Ectodermal cell (in vitro differentiated cells): ENCODE results near the gene SHPK.

Experiments
- H3K27ac ChIP-seq: 2 replicates; pipeline ENCODE4 v1.7.0; 2013; ENCODE audit warnings: mild to moderate bottlenecking, low read depth, low read length; ENCODE audit not compliant: insufficient read depth, poor library complexity, severe bottlenecking
- H3K27me3 ChIP-seq: 2 replicates; pipeline ENCODE4 v1.7.0; 2013; ENCODE audit warnings: mild to moderate bottlenecking, low read length; ENCODE audit not compliant: insufficient read depth, control insufficient read depth, poor library complexity, severe bottlenecking
- H3K36me3 ChIP-seq: one replicate; pipeline ENCODE4 v1.7.0; 2013; ENCODE audit warnings: low read length; ENCODE audit not compliant: control insufficient read depth, insufficient read depth
- H3K4me1 ChIP-seq: one replicate; pipeline ENCODE4 v1.7.0; 2013; ENCODE audit warnings: low read length; ENCODE audit not compliant: control insufficient read depth, insufficient read depth
- H3K4me3 ChIP-seq: 2 replicates; pipeline ENCODE4 v1.7.0; 2013; ENCODE audit warnings: low read depth, low read length, control low read depth; ENCODE audit not compliant: insufficient read depth
- H3K9me3 ChIP-seq: 2 replicates; pipeline ENCODE4 v1.7.0; 2013; ENCODE audit warnings: mild to moderate bottlenecking, low read length, moderate library complexity; ENCODE audit not compliant: control insufficient read depth
- WGBS, 2 experiments: methylation state at CpG; one replicate each; pipeline ENCODE4 v1.1.7; 2013; ENCODE audit warnings: missing lambda C conversion rate in 2 of 2; 5-methylcytosine and 5-hydroxymethylcytosine counted together

The SHPK gene

DNA sequence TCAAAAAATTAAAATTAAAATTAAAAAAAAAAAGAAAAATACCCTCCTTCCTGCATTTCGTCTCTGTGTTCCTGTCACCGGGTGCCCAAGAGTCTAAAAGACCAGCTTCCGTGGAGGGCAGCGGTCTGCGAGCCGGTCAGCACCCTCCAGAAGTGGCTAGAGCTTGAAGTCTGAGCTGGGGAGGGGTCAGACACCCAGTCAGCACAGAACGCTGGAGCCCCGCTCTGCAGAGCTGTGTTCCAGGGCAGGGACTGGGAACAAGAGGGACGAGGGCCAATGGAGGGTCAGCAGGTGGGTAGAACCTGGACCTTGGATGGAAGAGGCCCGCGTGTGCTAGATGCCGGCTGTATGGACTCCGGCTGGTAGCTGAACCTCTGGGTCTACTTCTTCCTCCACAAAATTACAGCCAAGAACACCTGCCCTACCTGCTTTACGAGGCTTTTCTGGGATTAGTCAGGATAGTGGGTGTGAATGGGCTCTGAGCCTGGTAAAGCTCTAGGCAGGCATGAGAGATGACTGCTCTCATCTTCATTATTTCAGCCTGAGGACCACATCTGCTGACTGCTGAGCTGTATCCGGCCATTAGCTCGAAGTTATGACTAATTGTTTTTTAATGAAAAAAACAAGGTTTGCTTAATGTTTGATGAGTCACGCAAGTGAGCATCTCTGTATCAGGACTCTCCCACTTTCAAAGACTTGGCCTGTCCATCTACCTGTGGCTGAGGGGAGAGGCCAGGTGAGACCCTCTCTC, 32.8 kb downstream of the SHPK start:
- Histone ChIP-seq H3K27me3 (no peaks in the 10 kb centered on the region), H3K36me3 (peaks cover 16% of the 10 kb centered on the region), H3K27ac (no peak overlapping the region), H3K9me3 (no peaks in the 10 kb centered on the region), H3K4me1 (no peaks in the 10 kb centered on the region), H3K4me3 (no peak overlapping the region)
- 95 to 96% methylated on average over 17 of the region's 17 CpGs for WGBS, 2 experiments

- Histone ChIP-seq H3K4me1 (no peaks in the 10 kb centered on the region), H3K27me3 (no peaks in the 10 kb centered on the region), H3K36me3 (peaks cover 13% of the 10 kb centered on the region), H3K4me3 (no peak overlapping the region), H3K9me3 (no peaks in the 10 kb centered on the region), H3K27ac (no peak overlapping the region)
- 77 to 79% methylated on average over 16 of the region's 16 CpGs for WGBS, 2 experiments
These were observed 33.6 kb downstream of the SHPK start for GRCh38 chr17:3602499-3602898.

DNA sequence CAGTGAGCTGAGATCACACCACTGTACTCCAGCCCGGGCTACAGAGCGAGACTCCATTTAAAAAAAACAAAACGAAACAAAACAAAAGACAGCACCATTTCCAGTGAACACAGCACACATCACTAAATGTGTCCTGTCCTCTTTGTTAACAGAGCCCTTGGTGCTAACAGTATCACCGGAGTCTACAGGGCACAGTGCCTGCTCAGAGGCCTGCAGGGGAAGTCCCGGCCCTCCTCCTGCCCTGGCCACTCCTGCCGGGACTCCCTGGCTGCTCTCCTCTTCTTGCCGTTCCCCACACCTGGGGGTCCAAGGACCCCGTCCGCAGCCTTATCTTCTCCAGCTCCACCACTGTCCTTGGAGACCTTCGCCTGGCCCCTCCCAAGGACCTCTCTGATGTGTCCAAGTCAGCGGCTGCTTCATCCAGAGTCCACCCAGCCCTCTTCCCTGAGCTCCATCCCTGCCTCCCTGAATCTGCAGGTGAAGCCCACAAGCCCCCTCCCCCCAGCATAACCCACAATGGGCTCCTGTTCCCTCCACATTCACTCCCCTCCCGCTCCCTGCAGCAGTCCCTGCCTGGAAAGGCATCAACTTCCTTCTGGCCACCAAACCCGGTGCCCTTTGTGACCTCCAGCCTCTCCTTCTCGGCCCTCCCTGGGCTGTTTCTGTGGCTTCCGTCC, 35.4 kb downstream of the SHPK start:
- Histone ChIP-seq H3K36me3 (no peaks in the 10 kb centered on the region), H3K27ac (no peak overlapping the region), H3K4me1 (no peaks in the 10 kb centered on the region), H3K9me3 (no peaks in the 10 kb centered on the region), H3K27me3 (no peaks in the 10 kb centered on the region), H3K4me3 (no peak overlapping the region)
- 86 to 88% methylated on average over 15 of the region's 15 CpGs for WGBS, 2 experiments

DNA sequence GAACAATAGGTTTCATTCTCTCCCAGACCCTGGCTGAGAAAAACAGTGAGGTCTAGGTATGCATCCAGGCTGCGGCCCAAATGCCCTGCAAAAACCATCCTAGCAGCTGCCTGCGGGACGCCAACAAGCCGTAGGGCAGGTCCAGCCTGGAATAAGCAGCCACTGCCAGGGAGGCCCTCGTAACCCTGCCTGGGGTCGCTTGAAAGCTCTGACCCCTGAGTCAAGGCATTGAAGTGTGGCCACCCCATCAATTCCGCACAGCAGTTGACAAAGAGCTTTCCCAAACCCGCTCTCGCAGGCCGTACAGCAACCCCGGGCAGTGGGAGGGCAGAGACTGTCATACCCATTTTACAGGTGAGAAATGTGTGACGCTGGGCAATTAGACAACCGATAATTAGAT, 38.0 kb downstream of the SHPK start:
- Histone ChIP-seq H3K9me3 (no peaks in the 10 kb centered on the region), H3K4me1 (no peaks in the 10 kb centered on the region), H3K27ac (no peak overlapping the region), H3K4me3 (no peak overlapping the region), H3K27me3 (no peaks in the 10 kb centered on the region), H3K36me3 (no peaks in the 10 kb centered on the region)
- WGBS, 2 experiments, result 82 to 84% methylated on average over 13 of the region's 13 CpGs

DNA sequence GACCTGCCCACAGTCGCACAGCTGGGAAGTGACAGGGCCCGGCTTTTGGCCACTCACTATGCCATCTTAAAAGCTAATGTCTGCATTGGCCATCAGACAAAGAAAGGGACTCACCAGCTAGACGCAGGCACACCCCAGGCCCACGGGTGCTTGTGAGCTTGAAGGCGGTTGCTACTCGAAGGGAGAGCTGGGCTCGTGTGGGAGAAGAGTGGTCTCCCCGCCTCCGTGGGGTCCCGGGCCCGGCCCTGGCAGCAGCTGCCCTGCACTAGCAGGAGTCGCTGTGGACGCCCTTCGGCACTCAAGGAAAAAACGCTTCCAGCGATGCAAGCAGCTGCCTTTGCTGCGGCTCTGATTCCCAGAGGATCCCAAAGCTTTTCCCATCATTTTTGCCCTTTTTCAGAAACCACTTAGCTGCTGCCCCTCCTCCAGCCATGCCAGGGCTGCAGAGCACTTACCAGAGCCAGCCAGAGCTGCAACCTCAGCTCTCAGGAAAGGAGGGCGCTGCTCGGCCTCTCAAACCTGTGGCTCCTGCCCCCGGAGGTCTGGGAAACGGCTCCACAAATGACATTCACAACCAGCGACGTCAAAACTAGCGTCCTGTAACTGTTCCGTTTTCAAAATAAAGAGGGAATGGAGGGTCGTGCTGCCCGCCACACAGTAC, 39.1 kb downstream of the SHPK start:
- H3K9me3 ChIP-seq, result no peaks in the 10 kb centered on the region
- H3K27ac ChIP-seq, result no peak overlapping the region
- no peaks in the 10 kb centered on the region for H3K27me3 ChIP-seq
- WGBS, 2 experiments, result 94% methylated on average over 27 of the region's 27 CpGs
- H3K36me3 ChIP-seq, result no peaks in the 10 kb centered on the region
- no peak overlapping the region for H3K4me3 ChIP-seq
- H3K4me1 ChIP-seq, result no peaks in the 10 kb centered on the region

DNA sequence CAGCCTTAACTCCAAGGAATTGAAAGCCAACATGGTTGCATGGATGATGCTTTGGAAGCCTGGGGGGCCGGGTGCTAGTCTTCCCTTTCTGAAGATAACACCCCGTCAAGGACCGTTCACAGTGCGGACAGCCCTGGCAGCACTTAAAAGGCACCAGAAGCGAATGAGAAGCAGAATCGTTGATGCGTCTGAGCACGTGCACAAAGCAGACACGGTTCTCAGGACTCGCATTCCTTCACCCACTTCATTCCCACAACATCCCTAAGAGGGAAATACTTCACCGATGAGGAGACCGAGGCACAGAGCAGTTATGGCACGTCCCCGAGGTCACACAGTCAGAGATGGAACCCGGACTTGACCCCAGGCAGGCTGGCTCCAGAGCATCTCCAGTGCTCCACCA, 41.1 kb downstream of the SHPK start:
- Histone ChIP-seq H3K4me1 (no peaks in the 10 kb centered on the region), H3K4me3 (no peak overlapping the region), H3K27ac (no peak overlapping the region), H3K36me3 (peaks cover under 1% of the 10 kb centered on the region), H3K27me3 (no peaks in the 10 kb centered on the region), H3K9me3 (no peaks in the 10 kb centered on the region)
- WGBS, 2 experiments, result 94 to 96% methylated on average over 15 of the region's 15 CpGs

DNA sequence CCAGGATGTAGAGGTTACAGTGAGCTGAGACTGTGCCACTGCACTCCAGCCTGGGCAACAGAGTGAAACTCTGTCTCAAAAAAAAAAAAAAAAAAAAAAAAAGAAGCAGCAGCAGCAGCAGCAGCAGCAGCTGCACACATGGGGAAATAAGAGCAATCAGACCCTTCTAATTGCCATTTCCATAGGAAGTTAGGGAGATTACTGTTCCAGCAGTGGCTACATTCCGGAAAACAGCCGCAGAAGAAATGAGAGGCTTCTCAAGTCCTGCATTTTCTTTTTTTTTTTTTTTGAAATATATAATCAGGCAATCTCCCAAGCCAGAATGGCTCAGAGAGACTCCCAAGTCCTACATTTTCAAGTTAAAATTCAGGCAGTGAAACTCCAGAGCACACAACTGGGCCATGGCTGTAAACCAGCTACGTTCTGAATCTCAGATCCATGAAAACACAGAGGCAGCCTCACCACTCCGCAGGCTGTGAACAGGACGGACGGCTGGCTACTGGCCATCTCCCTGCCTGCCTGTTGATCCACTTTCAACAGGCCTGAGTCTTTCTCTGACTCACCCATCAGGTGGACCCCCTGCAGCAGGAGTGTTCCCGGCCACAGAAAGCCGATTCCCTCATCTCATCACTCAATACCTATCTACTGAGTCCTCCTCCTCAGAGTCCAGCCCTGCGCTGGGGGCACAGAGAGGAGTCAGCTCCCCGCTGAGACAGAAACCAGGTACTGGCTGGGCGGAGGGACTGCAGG, 41.8 kb downstream of the SHPK start:
- H3K27ac ChIP-seq, result no peak overlapping the region
- H3K27me3 ChIP-seq, result no peaks in the 10 kb centered on the region
- H3K4me3 ChIP-seq, result no peak overlapping the region
- H3K36me3 ChIP-seq, result peaks cover 4% of the 10 kb centered on the region
- WGBS, 2 experiments, result 88 to 90% methylated on average over 11 of the region's 11 CpGs
- no peaks in the 10 kb centered on the region for H3K9me3 ChIP-seq
- no peaks in the 10 kb centered on the region for H3K4me1 ChIP-seq

DNA sequence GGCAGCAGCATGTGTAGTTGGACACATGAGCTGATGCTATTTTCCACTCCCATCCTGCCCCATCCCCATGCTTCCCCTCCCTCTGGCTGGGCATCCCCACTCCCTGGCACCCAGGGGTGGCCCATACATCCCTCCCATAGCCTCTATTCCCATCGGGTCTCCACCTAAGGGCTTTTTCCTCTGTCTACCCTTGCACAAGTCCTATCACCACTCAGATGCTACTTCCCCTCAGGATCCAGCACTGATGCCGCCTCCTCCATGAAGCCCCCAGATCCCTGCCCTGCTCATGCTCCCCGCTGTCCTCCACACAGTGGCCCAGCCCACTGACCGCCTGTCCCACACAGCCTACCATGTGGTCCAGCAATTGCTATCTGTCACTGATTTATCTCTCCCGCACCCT, 42.7 kb downstream of the SHPK start:
- H3K4me1 ChIP-seq, result no peaks in the 10 kb centered on the region
- no peak overlapping the region for H3K27ac ChIP-seq
- H3K4me3 ChIP-seq, result no peak overlapping the region
- peaks cover 4% of the 10 kb centered on the region for H3K36me3 ChIP-seq
- WGBS, 2 experiments, result 92 to 94% methylated on average over 5 of the region's 5 CpGs
- H3K27me3 ChIP-seq, result no peaks in the 10 kb centered on the region
- no peaks in the 10 kb centered on the region for H3K9me3 ChIP-seq

- no peaks in the 10 kb centered on the region for H3K9me3 ChIP-seq
- 95 to 96% methylated on average over 15 of the region's 15 CpGs for WGBS, 2 experiments
- H3K27ac ChIP-seq, result no peak overlapping the region
- H3K4me3 ChIP-seq, result no peak overlapping the region
- peaks cover 4% of the 10 kb centered on the region for H3K36me3 ChIP-seq
- no peaks in the 10 kb centered on the region for H3K27me3 ChIP-seq
- H3K4me1 ChIP-seq, result no peaks in the 10 kb centered on the region
These were observed 43.7 kb downstream of the SHPK start for GRCh38 chr17:3592216-3592860.
